Mesenchymal stem cell (in vitro differentiated cells and primary cell): Measurements from ENCODE around the gene CXCR6.
A peak's percentile ranks its signal among the peaks of the same experiment; 100 is the strongest.
"Not testable (repeated sequence)": the region's sequence is repeated elsewhere in the genome, so short reads cannot be mapped to it uniquely, and the experiment has no call there.

ENCODE experiments used
- DNase-seq: peaks from one replicate; pipeline ENCODE4 v3.0.0-alpha.2; 2013
- H2AFZ ChIP-seq: one replicate; pipeline ENCODE4 v1.6.1; 2013; ENCODE audit warnings: low read depth, mild to moderate bottlenecking, control low read depth, inconsistent platforms, low read length, moderate library complexity
- H2AK5ac ChIP-seq: 2 replicates; pipeline ENCODE4 v1.6.1; 2013; ENCODE audit warnings: low read length, moderate library complexity, mild to moderate bottlenecking, inconsistent platforms; ENCODE audit not compliant: severe bottlenecking
- H2BK120ac ChIP-seq: one replicate; pipeline ENCODE4 v1.6.1; 2013; ENCODE audit warnings: low read depth, mild to moderate bottlenecking, inconsistent platforms, low read length, moderate library complexity
- H2BK12ac ChIP-seq, 2 experiments: one replicate each; pipeline ENCODE4 v1.6.1; 2013; ENCODE audit warnings: inconsistent platforms in 2 of 2, low read length in 2 of 2, mild to moderate bottlenecking in 2 of 2, moderate library complexity in 2 of 2, control low read depth in 1 of 2
- H2BK15ac ChIP-seq: one replicate; pipeline ENCODE4 v1.6.1; 2013; ENCODE audit warnings: mild to moderate bottlenecking, low read depth, inconsistent platforms; ENCODE audit not compliant: poor library complexity, severe bottlenecking
- H2BK5ac ChIP-seq: 2 replicates; pipeline ENCODE4 v1.6.1; 2013; ENCODE audit warnings: low read depth, mild to moderate bottlenecking, low read length, control low read depth, inconsistent platforms; ENCODE audit not compliant: poor library complexity, severe bottlenecking
- H3K14ac ChIP-seq, 2 experiments: one replicate each; pipeline ENCODE4 v1.6.1; 2013; ENCODE audit warnings: inconsistent platforms in 2 of 2, low read length in 2 of 2, control low read depth in 1 of 2, mild to moderate bottlenecking in 1 of 2, moderate library complexity in 1 of 2
- H3K18ac ChIP-seq, 2 experiments: one replicate each; pipeline ENCODE4 v1.6.1; 2013; ENCODE audit warnings: inconsistent platforms in 2 of 2, low read length in 2 of 2, control low read depth in 1 of 2, low read depth in 1 of 2, mild to moderate bottlenecking in 1 of 2
- H3K23ac ChIP-seq, 2 experiments: one replicate each; pipeline ENCODE4 v1.6.1; 2013; ENCODE audit warnings: inconsistent platforms in 2 of 2, low read length in 2 of 2, mild to moderate bottlenecking in 2 of 2, moderate library complexity in 2 of 2, control low read depth in 1 of 2
- H3K27ac ChIP-seq: 2 replicates; pipeline ENCODE4 v1.5.1; 2013; ENCODE audit warnings: mild to moderate bottlenecking, moderate library complexity, low read length, control low read depth, inconsistent platforms; ENCODE audit not compliant: poor library complexity, severe bottlenecking
- H3K27me3 ChIP-seq, 2 experiments: 2 replicates each; pipeline versions ENCODE4 v1.6.1 to v1.7.0; 2013; ENCODE audit warnings: low read length in 2 of 2, mild to moderate bottlenecking in 2 of 2, moderate library complexity in 2 of 2, control low read depth in 1 of 2, inconsistent platforms in 1 of 2; ENCODE audit not compliant: control insufficient read depth in 1 of 2, insufficient read depth in 1 of 2
- H3K36me3 ChIP-seq, 2 experiments: 2 replicates each; pipeline versions ENCODE4 v1.6.1 to v1.7.0; 2013; ENCODE audit warnings: low read length in 2 of 2, control low read depth in 1 of 2, inconsistent platforms in 1 of 2, low read depth in 1 of 2, mild to moderate bottlenecking in 1 of 2; ENCODE audit not compliant: insufficient read depth in 2 of 2, control insufficient read depth in 1 of 2
- H3K4ac ChIP-seq, 2 experiments: one replicate each; pipeline ENCODE4 v1.6.1; 2013; ENCODE audit warnings: inconsistent platforms in 2 of 2, low read length in 2 of 2, mild to moderate bottlenecking in 2 of 2, moderate library complexity in 2 of 2, control low read depth in 1 of 2, low read depth in 1 of 2
- H3K4me1 ChIP-seq: 2 replicates; pipeline ENCODE4 v1.6.1; 2013; ENCODE audit warnings: low read depth, low read length, control low read depth; ENCODE audit not compliant: control insufficient read depth, insufficient read depth
- H3K4me2 ChIP-seq: 2 replicates; pipeline ENCODE4 v1.6.1; 2013; ENCODE audit warnings: low read length, mild to moderate bottlenecking, inconsistent platforms; ENCODE audit not compliant: poor library complexity, severe bottlenecking
- H3K4me3 ChIP-seq, 2 experiments: 2 replicates each; pipeline versions ENCODE4 v1.5.1 to v1.7.0; 2013; ENCODE audit warnings: low read length in 2 of 2, mild to moderate bottlenecking in 2 of 2, control low read depth in 1 of 2, low read depth in 1 of 2; ENCODE audit not compliant: insufficient read depth in 1 of 2
- H3K79me1 ChIP-seq: replicated peaks from 2 replicates; pipeline ENCODE4 v1.6.1; 2013; ENCODE audit warnings: mild to moderate bottlenecking, control low read depth, low read length, inconsistent platforms; ENCODE audit not compliant: poor library complexity, severe bottlenecking
- H3K9ac ChIP-seq: 2 replicates; pipeline ENCODE4 v1.7.0; 2013; ENCODE audit warnings: mild to moderate bottlenecking, low read length, moderate library complexity
- H3K9me3 ChIP-seq: 2 replicates; pipeline ENCODE4 v1.7.0; 2013; ENCODE audit warnings: mild to moderate bottlenecking, low read length; ENCODE audit not compliant: control insufficient read depth
- H4K8ac ChIP-seq: one replicate; pipeline ENCODE4 v1.6.1; 2013; ENCODE audit warnings: inconsistent platforms, mild to moderate bottlenecking, low read length, moderate library complexity
- H4K91ac ChIP-seq: one replicate; pipeline ENCODE4 v1.6.1; 2013; ENCODE audit warnings: mild to moderate bottlenecking, low read length, inconsistent platforms
- WGBS: methylation state at CpG from one replicate; pipeline ENCODE4 v1.1.7; 2013; ENCODE audit warnings: mixed read lengths; 5-methylcytosine and 5-hydroxymethylcytosine counted together

CXCR6 gene

DNA sequence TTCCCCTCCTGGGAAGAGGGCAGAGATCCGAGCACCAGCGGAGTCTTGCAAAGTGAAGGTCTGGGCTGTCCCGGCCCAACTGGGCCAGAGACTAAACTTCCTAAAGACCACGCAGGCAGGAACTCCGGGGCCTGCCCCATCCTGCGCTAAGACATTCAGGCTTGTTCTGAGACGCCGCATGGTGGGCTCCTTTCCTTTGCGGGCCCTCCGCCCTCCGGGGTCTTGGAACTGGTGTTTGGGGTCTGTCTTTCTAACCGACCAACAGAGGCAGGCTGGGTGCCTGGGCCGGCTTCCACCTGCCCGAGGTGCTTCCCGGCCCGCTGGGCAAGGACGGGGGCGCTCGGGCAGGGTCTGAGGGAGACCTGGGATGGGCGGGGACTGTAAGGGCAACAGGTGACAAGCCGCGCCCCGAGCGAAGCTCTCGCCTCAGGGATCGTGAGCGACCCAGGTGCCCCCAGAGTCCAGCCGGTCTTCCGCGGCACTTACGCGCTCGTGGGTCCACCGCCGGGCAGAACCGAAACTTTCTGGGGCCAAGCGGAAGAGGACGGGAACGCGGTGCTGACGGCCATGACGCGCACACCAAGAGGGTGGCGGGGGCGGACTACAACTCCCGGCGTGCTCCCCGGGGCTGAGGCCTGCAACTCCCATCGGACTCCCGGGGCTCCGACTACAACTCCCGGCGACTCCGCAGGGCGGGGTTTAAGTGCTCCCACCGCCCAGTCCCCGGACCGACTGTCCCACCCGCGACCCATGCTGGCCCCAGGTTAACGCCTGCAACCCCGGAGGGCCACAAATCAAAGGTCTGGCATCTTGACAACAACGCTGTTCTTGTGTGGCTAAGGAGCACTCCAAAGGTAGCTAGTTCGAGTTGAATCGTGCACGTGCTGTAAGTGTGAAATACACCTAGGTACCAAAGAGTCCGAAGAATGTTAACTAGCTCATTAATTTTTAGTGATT lies 52.2 kb downstream of the CXCR6 start, which contains the start of gene FYCO1:
FYCO1 (minus strand) TSS at position 589 of the 957 bp plus-strand sequence. CDS start 10,914 bp downstream, outside the sequence.
- no peak within 1 kb of the TSS for H2AK5ac ChIP-seq
- peak within 1 kb of the TSS; percentile 38 to 59 for H2BK12ac ChIP-seq
- H3K4me2 ChIP-seq = peak within 1 kb of the TSS; percentile 81
- peaks cover 0 to 5% of the 10 kb centered on the region in 2 experiments for H3K36me3 ChIP-seq
- peak within 1 kb of the TSS in 1 of 2 experiments; percentile 22 for H3K4ac ChIP-seq
- H2BK5ac ChIP-seq = no peak within 1 kb of the TSS
- peak within 1 kb of the TSS; percentile 71 to 92 for H3K4me3 ChIP-seq
- peaks cover 3% of the 10 kb centered on the region for H3K4me1 ChIP-seq
- H4K91ac ChIP-seq = peak within 1 kb of the TSS; percentile 29
- peak within 1 kb of the TSS in 1 of 2 experiments; percentile 26 for H3K14ac ChIP-seq
- peak within 1 kb of the TSS; percentile 32 for H2BK15ac ChIP-seq
- no peak within 1 kb of the TSS for H3K27ac ChIP-seq
- H3K9me3 ChIP-seq = no peaks in the 10 kb centered on the region
- peak within 1 kb of the TSS; percentile 40 for H2BK120ac ChIP-seq
- WGBS = 2% methylated on average over 66 of the region's 67 CpGs
- peaks cover 0 to 8% of the 10 kb centered on the region in 2 experiments for H3K27me3 ChIP-seq
- H2AFZ ChIP-seq = peak within 1 kb of the TSS; percentile 55
- H3K23ac ChIP-seq = peak within 1 kb of the TSS in 1 of 2 experiments; percentile 57
- peak within 1 kb of the TSS; percentile 70 for H4K8ac ChIP-seq
- H3K9ac ChIP-seq = peak within 1 kb of the TSS; percentile 93
- peaks cover 29% of the 10 kb centered on the region for H3K79me1 ChIP-seq
- H3K18ac ChIP-seq = peak within 1 kb of the TSS; percentile 10 to 40
- DNase-seq = peak; percentile 92

DNA sequence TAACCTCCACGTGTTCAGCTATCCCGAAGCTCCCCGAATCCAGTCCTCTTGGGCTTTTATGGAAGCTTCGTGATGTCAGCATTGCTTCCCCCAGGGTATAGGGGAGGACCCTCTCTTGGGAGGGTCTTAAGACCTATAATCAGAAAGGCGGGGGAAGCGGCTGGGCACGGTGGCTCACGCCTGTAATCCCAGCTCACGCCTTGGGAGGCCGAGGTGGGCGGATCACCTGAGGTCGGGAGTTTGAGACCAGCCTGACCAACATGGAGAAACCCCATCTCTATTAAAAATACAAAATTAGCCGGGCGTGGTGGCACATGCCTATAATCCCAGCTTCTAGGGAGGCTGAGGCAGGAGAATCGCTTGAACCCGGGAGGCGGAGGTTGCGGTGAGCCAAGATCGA lies 54.2 kb downstream of the CXCR6 start:
- H4K8ac ChIP-seq, H2BK120ac ChIP-seq, H3K4me2 ChIP-seq, H3K4ac ChIP-seq, H3K14ac ChIP-seq, H3K27ac ChIP-seq, H3K4me3 ChIP-seq, H4K91ac ChIP-seq, H3K4me1 ChIP-seq, H3K9me3 ChIP-seq, H2BK5ac ChIP-seq, H3K36me3 ChIP-seq, H3K18ac ChIP-seq, H3K9ac ChIP-seq, H3K23ac ChIP-seq, H2BK12ac ChIP-seq, DNase-seq, H2BK15ac ChIP-seq, H2AFZ ChIP-seq, H2AK5ac ChIP-seq: not testable (repeated sequence)
- WGBS = 98% methylated on average over 19 of the region's 19 CpGs
- Histone ChIP-seq H3K27me3 (peaks cover 0 to 11% of the 10 kb centered on the region in 2 experiments), H3K79me1 (peaks cover 19% of the 10 kb centered on the region)

DNA sequence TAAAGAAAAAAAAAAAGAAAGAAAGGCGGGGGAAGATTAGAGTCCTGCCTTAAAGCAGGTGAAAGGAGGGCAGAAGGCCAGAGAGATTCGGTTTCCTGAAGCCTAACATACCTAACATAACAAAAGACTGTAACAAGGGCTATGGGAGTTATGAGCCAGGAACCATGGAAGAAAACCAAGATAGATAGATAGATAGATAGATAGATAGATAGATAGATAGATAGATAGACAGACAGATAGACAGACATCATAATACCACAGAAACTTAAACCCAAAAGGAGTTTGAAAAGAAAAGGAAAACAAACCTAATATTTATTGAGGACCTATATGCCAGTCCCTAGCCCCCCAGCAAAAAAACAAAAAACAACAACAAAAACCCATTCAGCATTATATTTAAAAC lies 54.7 kb downstream of the CXCR6 start:
- H2BK15ac ChIP-seq = no peak overlapping the region
- no peak overlapping the region for H2AK5ac ChIP-seq
- no peak overlapping the region for H3K14ac ChIP-seq
- WGBS = no CpG with 5 or more reads among the region's 2 CpGs
- H3K9ac ChIP-seq = no peak overlapping the region
- H3K79me1 ChIP-seq = peaks cover 15% of the 10 kb centered on the region
- no peak overlapping the region for H2BK5ac ChIP-seq
- no peak overlapping the region for H3K23ac ChIP-seq
- H2AFZ ChIP-seq = no peak overlapping the region
- no peak overlapping the region for H4K8ac ChIP-seq
- H3K18ac ChIP-seq = no peak overlapping the region
- H3K36me3 ChIP-seq = no peaks in the 10 kb centered on the region
- peaks cover 3% of the 10 kb centered on the region for H3K4me1 ChIP-seq
- H3K4ac ChIP-seq = no peak overlapping the region
- H3K4me2 ChIP-seq = no peak overlapping the region
- H4K91ac ChIP-seq = no peak overlapping the region
- no peak overlapping the region for H3K4me3 ChIP-seq
- H2BK12ac ChIP-seq = no peak overlapping the region
- peaks cover 0 to 11% of the 10 kb centered on the region in 2 experiments for H3K27me3 ChIP-seq
- H3K9me3 ChIP-seq = no peaks in the 10 kb centered on the region
- no peak for DNase-seq
- no peak overlapping the region for H3K27ac ChIP-seq
- H2BK120ac ChIP-seq = no peak overlapping the region
